Kasumi-1 (cell line): Measurements from ENCODE around the gene TMEM45A.

ENCODE experiments used
- DNase-seq, 2 experiments: peaks; one replicate each; lab custom pipeline; 2025; lab: John Stamatoyannopoulos, UW

TMEM45A gene

GRCh38 chr3:100613721-100614390, 121.4 kb downstream of the TMEM45A start:
- no peak for DNase-seq

- no peak for DNase-seq
These were observed 122.5 kb downstream of the TMEM45A start for GRCh38 chr3:100614941-100615340.

GRCh38 chr3:100615684-100616083, 123.3 kb downstream of the TMEM45A start:
- DNase-seq: no peak

- no peak for DNase-seq
These were observed 128.8 kb downstream of the TMEM45A start for GRCh38 chr3:100621251-100621650.
